ENCODE data around the gene LIN7A.

Gene LIN7A

GRCh38 chr12:80849337-80849736 is 88.4 kb downstream of the LIN7A start:
- no peak for DNase-seq

- DNase-seq, result no peak
Observed at GRCh38 chr12:80848858-80849257, 88.9 kb downstream of the LIN7A start.

GRCh38 chr12:80847575-80847974 is 90.2 kb downstream of the LIN7A start:
- no peak for DNase-seq

GRCh38 chr12:80846952-80847351 is 90.8 kb downstream of the LIN7A start:
- DNase-seq, result no peak

- no peak for DNase-seq
Observed at GRCh38 chr12:80845639-80846038, 92.1 kb downstream of the LIN7A start.

GRCh38 chr12:80843969-80844368 is 93.8 kb downstream of the LIN7A start:
- DNase-seq, result no peak

- DNase-seq, result peak; percentile 85 to 92
Observed at GRCh38 chr12:80838708-80839107, 99.0 kb downstream of the LIN7A start.

- no peak for DNase-seq
Observed at GRCh38 chr12:80838024-80838658, 99.6 kb downstream of the LIN7A start.

- DNase-seq, result peak; percentile 36 to 62
Observed at GRCh38 chr12:80837342-80837978, 100.3 kb downstream of the LIN7A start.

GRCh38 chr12:80834724-80835123 is 103.0 kb downstream of the LIN7A start:
- DNase-seq, result no peak

- DNase-seq, result no peak
Observed at GRCh38 chr12:80830533-80831088, 107.1 kb downstream of the LIN7A start.

GRCh38 chr12:80829767-80830166 is 108.0 kb downstream of the LIN7A start:
- DNase-seq, result no peak

GRCh38 chr12:80825506-80825905 is 112.2 kb downstream of the LIN7A start:
- DNase-seq, result no peak

- DNase-seq, result no peak
Observed at GRCh38 chr12:80823393-80823792, 114.3 kb downstream of the LIN7A start.

- peak in 1 of 2 experiments; percentile 5 for DNase-seq
Observed at GRCh38 chr12:80821513-80822000, 116.2 kb downstream of the LIN7A start.

- no peak for DNase-seq
Observed at GRCh38 chr12:80818878-80819277, 118.9 kb downstream of the LIN7A start.

GRCh38 chr12:80815351-80815750 is 122.4 kb downstream of the LIN7A start:
- DNase-seq, result no peak

GRCh38 chr12:80814453-80814852 is 123.3 kb downstream of the LIN7A start:
- DNase-seq, result no peak

- DNase-seq, result no peak
Observed at GRCh38 chr12:80813820-80814219, 123.9 kb downstream of the LIN7A start.

- DNase-seq, result no peak
Observed at GRCh38 chr12:80811957-80812708, 125.6 kb downstream of the LIN7A start.

- DNase-seq, result no peak
Observed at GRCh38 chr12:80810874-80811273, 126.9 kb downstream of the LIN7A start.

- no peak for DNase-seq
Observed at GRCh38 chr12:80807640-80808288, 130.0 kb downstream of the LIN7A start.

GRCh38 chr12:80805106-80805505 is 132.6 kb downstream of the LIN7A start:
- DNase-seq, result no peak

Measured in NCI-H524 (cell line).